AG09309 (cell line): ENCODE data around the gene ST6GALNAC1.

Source experiments
- DNase-seq: peaks from one replicate; pipeline ENCODE4 v3.0.0-alpha.2; 2010; ENCODE audit warnings: low read depth
- H3K4me3 ChIP-seq: 2 replicates; pipeline ENCODE4 v1.5.1; 2011; ENCODE audit warnings: mild to moderate bottlenecking, low read depth, low read length, moderate library complexity; ENCODE audit not compliant: control insufficient read depth
- TF ChIP-seq, protein P1 (sequence below): IDR thresholded peaks from 2 replicates; pipeline ENCODE4 v1.5.1; 2011; ENCODE audit warnings: mild to moderate bottlenecking, low read depth, low read length, inconsistent platforms; ENCODE audit not compliant: insufficient read depth, control insufficient read depth; ENCODE audit errors: missing control alignments

The ST6GALNAC1 gene

DNA sequence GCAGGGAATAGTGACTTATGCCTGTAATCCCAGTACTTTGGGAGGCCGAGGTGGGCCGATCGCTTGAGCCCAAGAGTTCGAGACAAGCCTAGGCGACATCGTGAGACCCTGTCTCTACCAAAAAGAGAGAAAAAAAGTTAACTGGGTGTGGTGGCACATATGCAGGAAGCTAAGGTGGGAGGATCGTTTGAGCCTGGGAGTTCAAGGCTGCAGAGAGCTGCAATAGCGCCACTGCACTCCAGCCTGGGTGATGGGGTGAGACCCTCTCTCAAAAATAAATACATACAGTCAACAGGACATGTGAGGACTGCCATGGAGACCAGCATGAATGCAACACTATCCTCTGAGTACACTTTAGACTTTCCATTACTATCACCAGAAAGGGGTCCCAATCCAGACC, 42.5 kb downstream of the ST6GALNAC1 start:
- no peak overlapping the region for H3K4me3 ChIP-seq
- TF ChIP-seq, protein P1, sequence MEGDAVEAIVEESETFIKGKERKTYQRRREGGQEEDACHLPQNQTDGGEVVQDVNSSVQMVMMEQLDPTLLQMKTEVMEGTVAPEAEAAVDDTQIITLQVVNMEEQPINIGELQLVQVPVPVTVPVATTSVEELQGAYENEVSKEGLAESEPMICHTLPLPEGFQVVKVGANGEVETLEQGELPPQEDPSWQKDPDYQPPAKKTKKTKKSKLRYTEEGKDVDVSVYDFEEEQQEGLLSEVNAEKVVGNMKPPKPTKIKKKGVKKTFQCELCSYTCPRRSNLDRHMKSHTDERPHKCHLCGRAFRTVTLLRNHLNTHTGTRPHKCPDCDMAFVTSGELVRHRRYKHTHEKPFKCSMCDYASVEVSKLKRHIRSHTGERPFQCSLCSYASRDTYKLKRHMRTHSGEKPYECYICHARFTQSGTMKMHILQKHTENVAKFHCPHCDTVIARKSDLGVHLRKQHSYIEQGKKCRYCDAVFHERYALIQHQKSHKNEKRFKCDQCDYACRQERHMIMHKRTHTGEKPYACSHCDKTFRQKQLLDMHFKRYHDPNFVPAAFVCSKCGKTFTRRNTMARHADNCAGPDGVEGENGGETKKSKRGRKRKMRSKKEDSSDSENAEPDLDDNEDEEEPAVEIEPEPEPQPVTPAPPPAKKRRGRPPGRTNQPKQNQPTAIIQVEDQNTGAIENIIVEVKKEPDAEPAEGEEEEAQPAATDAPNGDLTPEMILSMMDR = no peak
- DNase-seq = no peak

DNA sequence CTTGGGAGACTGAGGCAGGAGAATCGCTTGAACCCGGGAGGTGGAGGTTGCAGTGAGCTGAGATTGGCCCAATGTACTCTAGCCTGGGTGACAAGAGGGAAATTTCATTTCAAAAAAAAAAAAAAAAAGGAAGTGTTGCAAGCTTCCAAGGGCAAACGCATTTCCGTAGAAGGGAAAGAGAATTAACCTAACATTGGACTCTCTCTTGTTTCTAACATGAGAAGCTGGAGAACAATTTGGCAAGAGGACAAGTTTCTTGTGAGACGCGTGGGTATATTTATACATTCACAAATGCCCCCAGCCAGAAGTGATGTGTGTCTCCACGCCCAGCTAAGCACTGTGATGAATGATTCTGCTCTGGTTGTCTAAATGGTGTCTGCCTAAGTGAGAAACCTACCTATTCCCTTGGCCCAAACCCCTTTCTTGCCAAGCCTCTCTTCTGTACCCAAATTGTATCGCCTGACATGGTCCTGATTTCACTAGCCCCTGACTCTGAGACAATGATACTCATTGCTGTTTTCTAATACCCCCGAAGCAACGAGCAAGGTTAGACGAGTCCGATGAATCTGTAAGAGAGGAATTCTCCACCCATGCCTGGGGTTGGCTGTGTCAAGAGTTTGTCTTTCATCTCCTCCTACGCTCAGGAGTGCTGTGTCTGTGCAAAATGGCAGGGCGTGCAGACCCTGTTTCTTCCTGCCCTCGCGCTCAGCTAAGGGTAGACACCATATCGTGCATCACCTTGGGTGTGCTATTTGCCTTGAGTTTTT, 43.7 kb downstream of the ST6GALNAC1 start:
- TF ChIP-seq, protein P1 = no peak
- no peak overlapping the region for H3K4me3 ChIP-seq
- DNase-seq = no peak

DNA sequence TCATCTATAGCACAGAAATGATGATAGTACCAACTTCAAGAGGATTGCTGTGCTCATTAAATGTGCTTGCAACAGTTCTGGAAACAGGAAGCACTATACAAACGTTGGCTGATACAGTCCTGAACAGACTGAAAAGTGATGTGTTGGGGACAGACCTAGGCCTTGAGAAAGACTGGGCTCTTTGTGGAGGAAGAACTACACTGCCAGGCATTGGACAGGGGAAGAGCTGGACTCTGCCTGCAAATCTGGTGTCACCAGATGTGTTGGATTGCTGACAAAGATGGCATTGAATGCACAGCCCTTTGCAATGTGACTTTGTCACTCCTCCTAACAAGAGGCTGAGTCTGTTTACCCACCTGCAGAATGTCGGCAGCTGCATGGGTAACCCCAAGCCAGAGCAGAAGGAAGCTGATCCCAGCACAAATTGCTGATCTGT, 45.5 kb downstream of the ST6GALNAC1 start:
- TF ChIP-seq, protein P1 = no peak

DNA sequence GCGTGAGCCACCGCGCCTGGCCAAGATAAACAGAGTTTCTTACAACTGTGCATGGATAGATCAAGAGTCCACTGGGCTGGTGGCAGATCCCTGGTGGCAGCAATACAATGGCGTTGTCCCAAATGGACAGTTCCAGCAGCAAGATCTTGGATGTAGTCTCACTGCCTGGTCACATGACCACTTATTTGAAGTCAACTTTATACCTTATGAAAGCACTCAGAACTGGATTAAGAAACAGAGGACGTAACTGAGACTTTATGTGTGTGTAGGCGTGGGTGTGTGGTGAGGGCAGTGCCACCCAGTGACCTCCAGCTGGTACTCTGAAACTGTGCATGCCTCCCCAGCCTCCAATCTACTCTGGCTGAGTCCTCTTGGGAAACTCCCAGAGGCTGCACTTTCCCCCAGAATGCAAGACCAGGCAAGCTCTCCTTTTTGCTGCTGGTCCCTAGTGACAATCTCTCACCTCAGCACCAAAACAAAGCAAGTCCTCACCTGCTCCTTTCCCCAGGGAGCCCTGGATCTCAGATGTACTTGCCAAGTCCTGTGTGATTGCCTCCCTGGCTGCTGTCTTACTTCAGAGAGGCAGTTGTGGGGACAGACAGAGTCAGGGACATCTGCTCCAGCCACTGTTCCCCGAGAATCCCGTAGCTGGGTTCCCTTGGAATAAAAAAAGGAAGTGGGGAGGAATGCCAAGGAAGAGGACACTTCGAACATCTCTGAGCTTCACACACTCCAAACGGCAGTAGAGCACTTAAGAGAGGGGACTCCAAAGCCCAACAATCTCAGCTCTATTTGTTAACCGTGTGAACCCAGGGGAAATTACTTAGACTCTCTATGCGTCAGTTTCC, 46.2 kb downstream of the ST6GALNAC1 start:
- DNase-seq = no peak
- no peak overlapping the region for H3K4me3 ChIP-seq

More for the DNA sequence above, 45.5 kb downstream of the ST6GALNAC1 start:
- no peak overlapping the region for H3K4me3 ChIP-seq
- DNase-seq = no peak

DNA sequence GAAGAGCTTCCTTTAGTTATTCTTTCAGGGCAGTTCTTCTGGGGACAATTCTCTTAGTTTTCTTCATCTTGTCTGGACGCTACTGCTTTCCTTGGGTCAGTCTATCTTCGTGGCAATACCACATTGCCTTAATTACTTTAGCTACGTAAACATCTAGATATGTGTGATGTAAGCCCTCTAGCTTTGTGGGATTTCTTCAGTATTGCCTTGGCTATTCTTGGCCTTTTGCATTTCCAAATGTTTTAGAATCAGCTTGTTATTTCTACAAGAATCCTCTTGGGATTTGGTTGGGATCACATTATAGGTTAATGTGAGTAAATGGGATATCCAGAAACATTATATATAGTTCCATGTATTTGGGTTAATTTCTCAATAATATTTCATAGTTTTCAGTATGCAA, 48.9 kb downstream of the ST6GALNAC1 start:
- DNase-seq = no peak
- H3K4me3 ChIP-seq = no peak overlapping the region
- TF ChIP-seq, protein P1 = no peak

More for the DNA sequence above, 46.2 kb downstream of the ST6GALNAC1 start:
- TF ChIP-seq, protein P1 = no peak

DNA sequence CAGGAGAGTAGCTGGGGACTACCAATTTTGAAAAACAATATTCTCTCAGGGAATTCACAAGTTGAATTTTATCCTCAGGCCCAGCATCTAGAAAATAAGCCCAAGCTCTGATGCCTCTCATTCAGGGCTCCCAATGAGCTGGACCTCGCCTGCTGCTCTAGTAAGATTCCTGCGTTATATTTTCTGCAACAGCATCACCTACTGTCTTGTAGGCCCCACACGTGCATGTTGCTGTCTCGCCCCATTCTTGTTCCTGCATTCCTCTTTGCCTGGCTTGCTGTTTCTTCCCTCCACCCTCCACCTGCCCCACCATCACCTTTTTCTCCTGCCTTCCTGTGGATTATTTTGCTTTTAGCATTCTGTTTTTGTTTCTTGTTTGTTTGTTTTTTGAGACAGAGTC, 49.6 kb downstream of the ST6GALNAC1 start:
- no peak overlapping the region for H3K4me3 ChIP-seq
- no peak for DNase-seq
- TF ChIP-seq, protein P1 = no peak
